A673 (cell line): ENCODE measurements around the gene BRI3.

Source experiments
- CTCF ChIP-seq: fragments of 300-800, 200-600 bp; sonication (generic); conservative IDR thresholded peaks from 2 replicates; pipeline ENCODE4 v1.5.1; 2017; ENCODE audit warnings: low read depth, mild to moderate bottlenecking, antibody characterized with exemption, low read length, moderate library complexity, mixed read lengths
- EZH2 ChIP-seq: fragments of 200-600 bp; sonication (generic); IDR thresholded peaks from 2 replicates; pipeline ENCODE4 v1.6.1; 2017; ENCODE audit warnings: borderline replicate concordance, low read depth, mild to moderate bottlenecking, mixed read lengths, antibody characterized with exemption, low read length; ENCODE audit not compliant: poor library complexity, severe bottlenecking

- TF ChIP-seq CTCF (no peak), EZH2 (no peak)
Observed at GRCh38 chr7:98249106-98249505, 32.4 kb upstream of the BRI3 start.
